DND-41 (cell line): ENCODE results near the gene HHLA2.

Experiments used
- ATAC-seq: fragments of 200-7000 bp; cut with Tn5 transposase; 3 replicates; pipeline ENCODE4 v1.9.1; 2021; ENCODE audit warnings: low read depth; ENCODE audit not compliant: insufficient read depth
- DNase-seq: peaks from one replicate; pipeline ENCODE4 v3.0.0-alpha.2; 2020
- H2AFZ ChIP-seq: 2 replicates; pipeline ENCODE4 v1.6.0; 2012; ENCODE audit warnings: low read depth, low read length
- H3K27ac ChIP-seq: 2 replicates; pipeline ENCODE4 v1.5.1; 2012; ENCODE audit warnings: low read length, inconsistent platforms
- H3K27me3 ChIP-seq: fragments of 200-600 bp; sonication (generic); 2 replicates; pipeline ENCODE4 v1.6.0; 2012; ENCODE audit warnings: low read length, mild to moderate bottlenecking, inconsistent platforms; ENCODE audit not compliant: insufficient read depth, poor library complexity
- H3K36me3 ChIP-seq: 2 replicates; pipeline ENCODE4 v1.5.1; 2012; ENCODE audit warnings: low read length, inconsistent platforms; ENCODE audit not compliant: insufficient read depth
- H3K4me1 ChIP-seq: 2 replicates; pipeline ENCODE4 v1.5.1; 2012; ENCODE audit warnings: mild to moderate bottlenecking, low read length; ENCODE audit not compliant: insufficient read depth
- H3K4me2 ChIP-seq: 2 replicates; pipeline ENCODE4 v1.6.0; 2012; ENCODE audit warnings: mild to moderate bottlenecking, moderate library complexity, low read length, inconsistent platforms; ENCODE audit not compliant: insufficient read depth
- H3K4me3 ChIP-seq, 2 experiments: fragments of 200-600 bp in 1 of 2; shearing (Covaris generic) in 1 of 2; 2 replicates each; pipeline ENCODE4 v1.5.1; 2012 to 2016; ENCODE audit warnings: inconsistent platforms in 2 of 2, low read length in 2 of 2, mild to moderate bottlenecking in 2 of 2, low read depth in 1 of 2, moderate library complexity in 1 of 2
- H3K79me2 ChIP-seq: 2 replicates; pipeline ENCODE4 v1.6.0; 2012; ENCODE audit warnings: low read length, inconsistent platforms; ENCODE audit not compliant: insufficient read depth
- H3K9ac ChIP-seq: 2 replicates; pipeline ENCODE4 v1.6.0; 2012; ENCODE audit warnings: low read depth, mild to moderate bottlenecking, inconsistent platforms, low read length, moderate library complexity
- H3K9me3 ChIP-seq: 2 replicates; pipeline ENCODE4 v1.5.1; 2012; ENCODE audit warnings: low read length, moderate library complexity, mild to moderate bottlenecking, inconsistent platforms; ENCODE audit not compliant: insufficient read depth, severe bottlenecking
- H4K20me1 ChIP-seq: 2 replicates; pipeline ENCODE4 v1.6.0; 2012; ENCODE audit warnings: low read length; ENCODE audit not compliant: insufficient read depth
- EZH2 ChIP-seq: IDR thresholded peaks from 3 replicates; pipeline ENCODE4 v1.6.1; 2012; ENCODE audit warnings: borderline replicate concordance, low read depth, mild to moderate bottlenecking, moderate library complexity, low read length, inconsistent platforms; ENCODE audit not compliant: severe bottlenecking
- TF ChIP-seq, protein P1 (sequence below): IDR thresholded peaks from 2 replicates; pipeline ENCODE4 v1.5.1; 2012; ENCODE audit warnings: borderline replicate concordance, low read length, moderate library complexity, mild to moderate bottlenecking; ENCODE audit not compliant: poor library complexity, severe bottlenecking; ENCODE audit errors: extremely low read depth

The HHLA2 gene

DNA sequence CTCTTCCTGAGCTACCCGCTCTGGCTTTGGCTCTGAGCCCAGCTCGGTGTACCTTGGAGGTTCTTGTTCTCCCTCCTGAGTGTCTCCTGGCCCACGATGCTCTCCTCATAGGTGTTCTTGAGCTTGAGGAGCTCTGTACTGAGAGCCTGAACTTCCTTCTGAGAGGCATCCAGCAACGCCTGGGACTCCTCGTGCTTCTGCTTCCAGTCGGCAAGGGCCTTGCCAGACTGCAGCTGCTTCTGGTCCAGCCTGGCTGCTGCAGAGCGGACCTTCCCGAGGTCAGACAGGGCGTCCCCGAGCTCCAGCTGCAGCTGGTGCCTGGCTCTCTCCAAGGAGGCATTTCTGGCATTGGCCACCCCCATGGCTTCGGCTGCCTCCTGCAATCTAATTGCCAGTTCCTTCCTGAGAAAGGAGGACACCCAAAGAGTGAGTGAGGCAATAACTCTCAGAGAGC lies 114.2 kb downstream of the HHLA2 start:
- H3K9me3 ChIP-seq: no peaks in the 10 kb centered on the region
- TF ChIP-seq, protein P1, sequence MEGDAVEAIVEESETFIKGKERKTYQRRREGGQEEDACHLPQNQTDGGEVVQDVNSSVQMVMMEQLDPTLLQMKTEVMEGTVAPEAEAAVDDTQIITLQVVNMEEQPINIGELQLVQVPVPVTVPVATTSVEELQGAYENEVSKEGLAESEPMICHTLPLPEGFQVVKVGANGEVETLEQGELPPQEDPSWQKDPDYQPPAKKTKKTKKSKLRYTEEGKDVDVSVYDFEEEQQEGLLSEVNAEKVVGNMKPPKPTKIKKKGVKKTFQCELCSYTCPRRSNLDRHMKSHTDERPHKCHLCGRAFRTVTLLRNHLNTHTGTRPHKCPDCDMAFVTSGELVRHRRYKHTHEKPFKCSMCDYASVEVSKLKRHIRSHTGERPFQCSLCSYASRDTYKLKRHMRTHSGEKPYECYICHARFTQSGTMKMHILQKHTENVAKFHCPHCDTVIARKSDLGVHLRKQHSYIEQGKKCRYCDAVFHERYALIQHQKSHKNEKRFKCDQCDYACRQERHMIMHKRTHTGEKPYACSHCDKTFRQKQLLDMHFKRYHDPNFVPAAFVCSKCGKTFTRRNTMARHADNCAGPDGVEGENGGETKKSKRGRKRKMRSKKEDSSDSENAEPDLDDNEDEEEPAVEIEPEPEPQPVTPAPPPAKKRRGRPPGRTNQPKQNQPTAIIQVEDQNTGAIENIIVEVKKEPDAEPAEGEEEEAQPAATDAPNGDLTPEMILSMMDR: no peak
- no peak for TF ChIP-seq EZH2
- H3K4me1 ChIP-seq: no peaks in the 10 kb centered on the region
- H3K27me3 ChIP-seq: no peaks in the 10 kb centered on the region
- ATAC-seq (no peak), DNase-seq (no peak)
- H3K79me2 ChIP-seq: no peaks in the 10 kb centered on the region
- no peak overlapping the region for H3K9ac ChIP-seq
- no peak overlapping the region for H3K4me2 ChIP-seq
- no peak overlapping the region for H2AFZ ChIP-seq
- no peaks in the 10 kb centered on the region for H4K20me1 ChIP-seq
- no peak overlapping the region for H3K4me3 ChIP-seq
- no peaks in the 10 kb centered on the region for H3K36me3 ChIP-seq
- H3K27ac ChIP-seq: no peak overlapping the region

DNA sequence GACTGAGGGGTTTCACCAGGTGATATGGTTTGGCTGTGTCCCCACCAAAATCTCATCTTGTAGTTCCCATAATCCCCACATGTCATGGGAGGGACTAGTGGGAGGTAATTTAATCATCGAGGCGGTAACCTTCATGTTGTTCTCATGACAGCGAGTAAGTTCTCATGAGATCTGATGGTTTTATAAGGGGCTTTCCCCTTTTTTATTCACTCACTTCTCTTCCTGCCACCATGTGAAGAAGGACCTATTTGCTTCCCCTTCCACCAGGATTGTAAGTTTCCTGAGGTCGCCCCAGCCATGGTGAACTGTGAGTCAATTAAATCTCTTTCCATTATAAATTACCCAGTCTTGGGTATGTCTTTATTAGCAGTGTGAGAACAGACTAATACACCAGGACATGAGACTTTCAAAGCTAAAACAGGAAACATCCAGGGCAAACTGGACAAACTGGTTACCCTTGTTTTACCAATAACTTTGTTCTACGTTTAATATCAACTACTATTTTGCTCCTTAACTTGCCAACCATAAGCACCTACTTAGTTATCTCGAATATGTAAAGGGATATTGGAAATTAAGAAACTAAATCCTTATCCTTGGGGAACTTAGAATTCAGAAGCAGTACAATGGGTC lies 115.9 kb downstream of the HHLA2 start:
- no peaks in the 10 kb centered on the region for H3K27me3 ChIP-seq
- H2AFZ ChIP-seq: no peak overlapping the region
- no peaks in the 10 kb centered on the region for H4K20me1 ChIP-seq
- ATAC-seq: no peak
- DNase-seq: no peak
- no peak for TF ChIP-seq EZH2
- TF ChIP-seq, protein P1: no peak
- H3K27ac ChIP-seq: no peak overlapping the region
- no peaks in the 10 kb centered on the region for H3K36me3 ChIP-seq
- no peaks in the 10 kb centered on the region for H3K4me1 ChIP-seq
- H3K9me3 ChIP-seq: no peaks in the 10 kb centered on the region
- no peaks in the 10 kb centered on the region for H3K79me2 ChIP-seq
- H3K4me3 ChIP-seq: no peak overlapping the region
- no peak overlapping the region for H3K9ac ChIP-seq
- H3K4me2 ChIP-seq: no peak overlapping the region

DNA sequence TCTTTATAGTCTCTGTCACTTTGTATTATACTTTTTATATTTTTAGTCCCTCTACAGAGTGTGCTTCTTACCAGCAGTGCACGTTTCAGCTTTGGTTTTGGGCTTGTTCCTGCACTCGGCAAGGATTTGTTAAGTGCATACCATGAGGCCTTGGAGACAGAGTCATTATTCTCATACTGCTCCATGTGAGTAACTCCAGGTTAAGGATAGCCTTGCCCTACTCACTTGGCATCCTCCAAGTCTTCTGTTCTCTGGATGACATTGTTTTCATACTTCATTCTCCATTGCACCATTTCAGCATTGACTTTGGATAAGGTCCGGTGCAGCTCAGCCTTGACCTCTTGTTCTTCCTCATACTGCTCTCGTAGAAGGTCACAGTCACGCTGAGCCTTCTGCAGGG lies 117.7 kb downstream of the HHLA2 start:
- H3K27me3 ChIP-seq: no peaks in the 10 kb centered on the region
- no peaks in the 10 kb centered on the region for H3K4me1 ChIP-seq
- no peak overlapping the region for H3K4me3 ChIP-seq
- no peaks in the 10 kb centered on the region for H3K79me2 ChIP-seq
- no peak overlapping the region for H3K27ac ChIP-seq
- no peaks in the 10 kb centered on the region for H3K9me3 ChIP-seq
- DNase-seq: no peak
- no peak for TF ChIP-seq EZH2
- TF ChIP-seq, protein P1: no peak
- ATAC-seq: no peak
- no peak overlapping the region for H3K9ac ChIP-seq
- H3K36me3 ChIP-seq: no peaks in the 10 kb centered on the region
- no peaks in the 10 kb centered on the region for H4K20me1 ChIP-seq
- H3K4me2 ChIP-seq: no peak overlapping the region
- H2AFZ ChIP-seq: no peak overlapping the region

GRCh38 chr3:108415661-108416060 lies 119.3 kb downstream of the HHLA2 start:
- Histone ChIP-seq H3K9ac (no peak overlapping the region), H3K27me3 (no peaks in the 10 kb centered on the region)

More at GRCh38 chr3:108415661-108416060, 119.3 kb downstream of the HHLA2 start:
- H3K4me3 ChIP-seq: no peak overlapping the region
- DNase-seq (no peak), ATAC-seq (no peak)
- no peak overlapping the region for H3K4me2 ChIP-seq
- H3K27ac ChIP-seq: no peak overlapping the region
- H3K79me2 ChIP-seq: no peaks in the 10 kb centered on the region
- H3K9me3 ChIP-seq: no peaks in the 10 kb centered on the region
- no peak overlapping the region for H2AFZ ChIP-seq
- TF ChIP-seq, protein P1: no peak
- TF ChIP-seq EZH2: no peak
- no peaks in the 10 kb centered on the region for H3K36me3 ChIP-seq
- no peaks in the 10 kb centered on the region for H3K4me1 ChIP-seq
- H4K20me1 ChIP-seq: no peaks in the 10 kb centered on the region
